HTERT RPE-1 (cell line): ENCODE measurements around the gene NOL12.
"Not testable (repeated sequence)": the region's sequence is repeated elsewhere in the genome, so short reads cannot be mapped to it uniquely, and the experiment has no call there.

ENCODE experiments used
- in situ Hi-C: fragments of 300-500 bp; cut with MboI; formaldehyde crosslinking; loops from 4 replicates; pipeline ENCODE4 v1.14.3; 2020; ENCODE audit warnings: low sequenced_read_pairs

NOL12 gene

DNA sequence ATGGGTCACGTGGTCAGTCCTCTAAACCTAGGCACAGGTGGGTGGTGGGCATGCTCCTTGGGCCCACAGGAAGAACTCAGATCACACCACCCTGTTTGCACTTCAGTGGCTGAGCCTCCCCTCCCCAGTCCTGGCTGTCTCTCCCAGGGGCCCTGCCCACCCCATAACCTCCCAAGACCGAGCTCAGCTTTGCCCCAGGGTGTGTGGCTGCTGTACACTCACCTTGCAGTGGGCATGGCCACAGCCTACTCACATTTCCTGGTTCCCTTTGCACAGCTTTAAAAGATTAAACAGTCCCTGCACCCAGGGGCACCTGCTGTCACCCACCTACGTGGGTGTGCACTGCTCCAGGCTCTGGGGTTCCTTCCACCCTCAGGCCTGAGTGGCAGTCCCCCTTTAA is 24.5 kb downstream of the NOL12 start:
- in situ Hi-C loops = no loop called here

- in situ Hi-C loops = no loop called here
Observed at GRCh38 chr22:37711490-37711889, 25.3 kb downstream of the NOL12 start.

- in situ Hi-C loops = no loop called here
Observed at GRCh38 chr22:37713761-37714160, 27.6 kb downstream of the NOL12 start.

DNA sequence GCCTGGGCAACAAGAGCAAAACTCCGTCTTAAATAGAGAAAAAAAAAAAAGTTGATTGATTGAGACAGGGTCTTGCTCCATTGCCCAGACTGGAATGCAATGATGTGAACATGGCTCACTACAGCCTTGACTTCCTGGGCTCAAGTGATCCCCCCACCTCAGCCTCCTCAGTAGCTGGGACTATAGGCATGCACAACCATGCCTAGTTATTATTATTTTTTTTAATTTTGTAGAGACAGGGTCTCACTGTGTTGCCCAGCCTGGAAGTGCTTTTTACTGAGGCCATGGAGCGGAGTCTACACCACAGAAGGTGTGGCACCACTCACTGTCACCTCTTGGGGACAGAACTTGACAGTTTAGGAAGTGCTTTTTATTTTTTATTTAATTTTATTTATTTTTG is 28.5 kb downstream of the NOL12 start:
- in situ Hi-C loops = no loop called here

- in situ Hi-C loops = no loop called here
Observed at GRCh38 chr22:37715760-37716159, 29.6 kb downstream of the NOL12 start.

- in situ Hi-C loops = no loop called here
Observed at GRCh38 chr22:37716708-37717107, 30.6 kb downstream of the NOL12 start.

- in situ Hi-C loops = not testable (repeated sequence)
Observed at GRCh38 chr22:37717235-37717634, 31.1 kb downstream of the NOL12 start.

DNA sequence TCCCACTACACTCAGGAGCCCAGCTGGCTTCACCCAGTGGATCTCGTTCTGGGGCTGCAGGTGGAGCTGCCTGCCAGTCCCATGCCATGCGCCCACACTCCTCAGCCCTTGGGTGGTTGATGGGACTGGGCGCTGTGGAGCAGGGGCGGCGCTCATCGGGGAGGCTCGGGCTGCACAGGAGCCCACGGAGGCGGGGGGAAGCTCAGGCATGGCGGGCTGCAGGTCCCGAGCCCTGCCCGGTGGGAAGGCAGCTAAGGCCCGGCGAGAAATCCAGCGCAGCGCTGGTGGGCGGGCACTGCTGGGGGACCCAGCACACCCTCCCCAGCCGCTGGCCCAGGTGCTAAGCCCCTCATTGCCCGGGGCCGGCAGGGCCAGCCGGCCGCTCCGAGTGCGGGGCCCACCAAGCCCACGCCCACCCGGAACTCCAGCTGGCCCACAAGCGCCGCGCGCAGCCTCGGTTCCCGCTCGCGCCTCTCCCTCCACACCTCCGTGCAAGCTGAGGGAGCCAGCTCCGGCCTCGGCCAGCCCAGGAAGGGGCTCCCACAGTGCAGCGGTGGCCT is 31.7 kb downstream of the NOL12 start:
- in situ Hi-C loops = not testable (repeated sequence)

DNA sequence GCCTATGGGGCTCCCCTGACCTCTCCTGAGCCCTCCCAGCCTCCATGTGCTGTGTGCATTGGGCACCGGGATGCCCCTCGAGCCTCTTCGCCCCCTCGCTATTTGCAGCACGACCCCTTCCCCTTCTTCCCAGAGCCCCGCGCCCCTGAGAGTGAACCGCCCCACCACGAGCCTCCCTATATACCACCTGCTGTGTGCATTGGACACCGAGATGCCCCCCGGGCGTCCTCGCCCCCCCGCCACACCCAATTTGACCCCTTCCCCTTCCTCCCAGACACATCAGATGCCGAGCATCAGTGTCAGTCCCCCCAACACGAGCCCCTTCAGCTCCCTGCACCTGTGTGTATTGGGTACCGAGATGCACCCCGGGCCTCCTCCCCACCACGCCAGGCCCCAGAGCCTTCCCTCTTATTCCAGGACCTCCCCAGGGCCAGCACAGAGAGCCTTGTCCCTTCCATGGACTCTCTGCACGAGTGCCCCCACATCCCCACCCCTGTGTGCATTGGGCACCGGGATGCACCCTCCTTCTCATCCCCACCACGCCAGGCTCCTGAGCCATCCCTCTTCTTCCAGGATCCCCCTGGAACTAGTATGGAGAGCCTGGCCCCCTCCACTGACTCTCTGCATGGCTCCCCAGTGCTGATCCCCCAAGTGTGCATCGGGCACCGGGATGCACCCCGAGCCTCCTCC is 39.6 kb downstream of the NOL12 start:
- in situ Hi-C loops = no loop called here

- in situ Hi-C loops = no loop called here
Observed at GRCh38 chr22:37726241-37726887, 40.2 kb downstream of the NOL12 start.

- in situ Hi-C loops = no loop called here
Observed at GRCh38 chr22:37728620-37729019, 42.5 kb downstream of the NOL12 start.

GRCh38 chr22:37731804-37732471 is 45.8 kb downstream of the NOL12 start:
- in situ Hi-C loops = no loop called here

GRCh38 chr22:37732699-37733607 is 46.8 kb downstream of the NOL12 start:
- in situ Hi-C loops = no loop called here

GRCh38 chr22:37733625-37734401 is 47.7 kb downstream of the NOL12 start:
- in situ Hi-C loops = no loop called here

- in situ Hi-C loops = no loop called here
Observed at GRCh38 chr22:37734402-37734700, 48.2 kb downstream of the NOL12 start.

DNA sequence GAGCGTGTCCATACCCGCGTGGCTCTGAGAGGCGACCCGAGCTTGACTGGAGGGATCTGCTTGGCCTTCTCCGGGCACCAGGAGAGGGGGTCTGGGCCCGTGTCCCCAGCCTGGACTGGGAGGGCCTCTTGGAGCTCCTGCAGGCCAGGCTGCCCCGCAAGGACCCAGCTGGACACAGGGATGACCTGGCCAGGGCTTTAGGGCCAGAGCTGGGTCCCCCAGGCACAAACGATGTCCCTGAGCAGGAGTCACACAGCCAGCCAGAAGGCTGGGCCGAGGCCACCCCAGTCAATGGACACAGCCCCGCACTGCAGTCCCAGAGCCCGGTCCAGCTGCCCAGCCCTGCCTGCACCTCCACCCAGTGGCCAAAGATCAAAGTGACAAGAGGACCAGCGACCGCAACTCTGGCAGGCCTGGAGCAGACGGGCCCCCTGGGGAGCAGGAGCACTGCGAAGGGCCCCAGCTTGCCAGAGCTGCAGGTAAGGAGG is 48.9 kb downstream of the NOL12 start:
- in situ Hi-C loops = no loop called here

GRCh38 chr22:37739035-37739434 is 52.9 kb downstream of the NOL12 start:
- in situ Hi-C loops = no loop called here

DNA sequence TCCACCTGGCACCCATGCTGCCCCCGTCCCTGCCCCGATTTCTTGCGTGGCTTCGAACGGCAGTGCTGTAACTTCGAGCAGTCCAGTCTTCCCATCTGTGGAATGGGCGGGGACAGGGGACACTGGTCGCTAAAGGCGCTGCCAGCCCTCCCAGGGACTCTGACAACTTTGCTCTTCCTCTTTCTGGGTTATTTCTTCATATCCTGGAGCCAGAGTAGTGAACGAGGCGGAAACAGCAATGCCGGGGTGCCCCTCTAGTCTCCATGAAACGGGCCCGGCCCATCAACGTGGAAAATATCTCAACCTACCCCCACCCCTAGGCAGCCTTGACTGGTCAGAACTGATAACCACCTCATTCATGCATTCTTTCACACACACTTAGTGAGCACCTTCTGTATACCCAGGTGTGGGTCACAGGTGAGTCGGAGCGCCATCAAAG is 53.5 kb downstream of the NOL12 start:
- in situ Hi-C loops = no loop called here

DNA sequence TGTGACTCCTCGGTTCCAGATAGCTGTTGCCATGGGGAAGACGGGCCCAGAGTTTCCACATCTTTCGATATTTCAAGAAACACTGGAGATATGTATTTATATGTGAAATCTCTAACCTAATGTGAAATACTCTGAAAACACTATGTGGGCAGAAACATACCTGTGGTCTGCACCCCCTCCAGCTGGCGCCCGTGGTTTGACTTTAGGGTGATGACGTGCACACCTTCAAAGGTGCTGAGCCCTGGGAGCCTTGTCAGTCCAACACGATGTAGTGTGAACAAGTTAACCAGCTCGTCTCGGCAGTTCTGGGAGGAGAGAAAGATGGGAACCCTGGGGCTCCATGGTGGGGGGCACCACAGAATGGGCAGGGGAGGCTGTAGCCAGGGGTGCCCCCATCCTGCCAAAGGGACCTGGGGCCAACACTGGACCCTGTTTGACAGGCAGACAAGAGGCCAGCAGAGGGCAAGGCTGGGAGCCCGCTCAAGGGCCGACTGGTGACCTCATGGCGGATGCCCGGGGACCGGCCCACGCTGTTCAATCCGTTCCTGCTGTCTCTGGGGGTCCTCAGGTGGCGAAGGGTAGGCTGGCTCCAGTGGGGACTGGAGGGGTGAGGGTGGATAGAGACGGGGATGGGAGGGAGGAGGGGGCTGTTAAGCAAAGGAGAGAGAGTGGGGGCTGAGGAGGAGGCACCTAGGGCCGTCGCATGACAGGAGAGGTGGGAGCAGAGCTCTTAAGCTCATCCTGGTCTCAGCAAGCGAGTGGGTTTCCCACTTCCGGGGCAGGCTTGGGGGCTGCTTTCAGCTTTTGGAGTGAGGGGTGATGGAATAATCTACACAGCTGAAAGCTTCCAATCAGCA is 54.5 kb downstream of the NOL12 start:
- in situ Hi-C loops = no loop called here
